IPS DF 6.9 (cell line): Measurements from ENCODE around the gene EIF4A3.
"Not testable (repeated sequence)": the region's sequence is repeated elsewhere in the genome, so short reads cannot be mapped to it uniquely, and the experiment has no call there.

Experiments used
- DNase-seq: peaks from one replicate; pipeline ENCODE4 v3.0.0-alpha.2; 2013; ENCODE audit warnings: low read depth, low spot score
- H3K27ac ChIP-seq: one replicate; pipeline ENCODE4 v1.5.1; 2013; ENCODE audit warnings: low read length, control low read depth
- H3K27me3 ChIP-seq: 2 replicates; pipeline ENCODE4 v1.6.1; 2013; ENCODE audit warnings: mild to moderate bottlenecking, low read length; ENCODE audit not compliant: control insufficient read depth, insufficient read depth
- H3K36me3 ChIP-seq: 2 replicates; pipeline ENCODE4 v1.6.1; 2013; ENCODE audit warnings: low read length; ENCODE audit not compliant: control insufficient read depth, insufficient read depth
- H3K4me1 ChIP-seq: 2 replicates; pipeline ENCODE4 v1.6.1; 2013; ENCODE audit warnings: low read length; ENCODE audit not compliant: control insufficient read depth, insufficient read depth
- H3K4me3 ChIP-seq: 2 replicates; pipeline ENCODE4 v1.5.1; 2013; ENCODE audit warnings: mild to moderate bottlenecking, low read length
- H3K9me3 ChIP-seq: 2 replicates; pipeline ENCODE4 v1.6.1; 2013; ENCODE audit warnings: low read length, inconsistent platforms; ENCODE audit not compliant: control insufficient read depth, insufficient read depth
- WGBS: extraction: QIAGEN DNeasy Blood & Tissue Kit; methylation state at CpG from one replicate; pipeline ENCODE4 v1.1.7; 2013; ENCODE audit warnings: mixed read lengths, missing lambda C conversion rate; ENCODE audit not compliant: insufficient read length, insufficient coverage; 5-methylcytosine and 5-hydroxymethylcytosine counted together

EIF4A3 gene

DNA sequence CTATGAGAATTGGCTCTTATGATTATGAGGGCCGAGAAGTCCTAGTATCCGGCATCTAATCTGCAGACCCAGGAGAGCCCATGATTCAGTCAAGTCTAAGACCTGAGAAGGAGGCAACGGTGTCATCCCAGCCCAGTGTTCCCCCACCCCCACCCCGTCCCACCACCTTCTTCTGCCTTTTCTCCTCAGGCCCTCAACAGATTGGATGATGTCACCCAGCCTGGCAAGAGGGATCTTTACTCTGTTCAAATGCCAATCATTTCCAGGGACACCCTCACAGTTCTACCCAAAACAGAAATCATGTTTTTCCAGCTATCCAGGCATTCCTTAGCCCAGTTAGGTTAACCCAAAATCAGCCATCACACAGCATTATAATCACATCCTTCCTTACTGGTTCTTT lies 55.6 kb downstream of the EIF4A3 start:
- Histone ChIP-seq H3K36me3 (no peaks in the 10 kb centered on the region), H3K27ac (no peak overlapping the region), H3K27me3 (no peaks in the 10 kb centered on the region), H3K9me3 (no peaks in the 10 kb centered on the region), H3K4me3 (no peak overlapping the region), H3K4me1 (no peaks in the 10 kb centered on the region; the same call in 1 of the 2 replicates)
- no peak for DNase-seq
- no CpG with 5 or more reads among the region's 4 CpGs for WGBS

- H3K27ac ChIP-seq, DNase-seq, H3K4me1 ChIP-seq, H3K4me3 ChIP-seq, H3K9me3 ChIP-seq, H3K36me3 ChIP-seq, H3K27me3 ChIP-seq: not testable (repeated sequence)
- WGBS, result no CpG with 5 or more reads among the region's 44 CpGs
These were observed 56.8 kb downstream of the EIF4A3 start for GRCh38 chr17:80090164-80090563.

DNA sequence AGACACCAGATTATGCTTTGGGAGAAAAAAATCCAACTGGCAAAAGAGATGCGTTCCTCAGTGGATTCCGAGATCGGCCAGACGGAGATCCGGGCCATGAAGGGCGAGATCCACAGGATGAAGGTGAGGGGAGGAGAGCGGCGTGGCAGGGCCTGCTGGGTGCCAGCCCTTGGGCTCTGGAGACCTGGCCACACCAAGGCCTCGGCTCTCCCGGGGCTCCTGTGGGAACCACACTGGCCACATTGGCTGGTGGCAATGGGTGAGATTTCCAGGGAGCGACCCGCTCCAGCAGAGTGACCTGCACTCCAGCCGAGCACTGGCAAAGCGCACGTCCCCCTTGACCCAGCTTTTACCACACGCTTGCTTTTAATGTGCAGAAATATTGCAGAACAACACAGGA lies 57.2 kb downstream of the EIF4A3 start:
- H3K9me3 ChIP-seq, result no peaks in the 10 kb centered on the region
- H3K4me3 ChIP-seq, result no peak overlapping the region
- WGBS, result no CpG with 5 or more reads among the region's 16 CpGs
- DNase-seq, result no peak
- H3K4me1 ChIP-seq, result no peaks in the 10 kb centered on the region
- H3K27me3 ChIP-seq, result no peaks in the 10 kb centered on the region
- H3K27ac ChIP-seq, result no peak overlapping the region
- no peaks in the 10 kb centered on the region for H3K36me3 ChIP-seq

DNA sequence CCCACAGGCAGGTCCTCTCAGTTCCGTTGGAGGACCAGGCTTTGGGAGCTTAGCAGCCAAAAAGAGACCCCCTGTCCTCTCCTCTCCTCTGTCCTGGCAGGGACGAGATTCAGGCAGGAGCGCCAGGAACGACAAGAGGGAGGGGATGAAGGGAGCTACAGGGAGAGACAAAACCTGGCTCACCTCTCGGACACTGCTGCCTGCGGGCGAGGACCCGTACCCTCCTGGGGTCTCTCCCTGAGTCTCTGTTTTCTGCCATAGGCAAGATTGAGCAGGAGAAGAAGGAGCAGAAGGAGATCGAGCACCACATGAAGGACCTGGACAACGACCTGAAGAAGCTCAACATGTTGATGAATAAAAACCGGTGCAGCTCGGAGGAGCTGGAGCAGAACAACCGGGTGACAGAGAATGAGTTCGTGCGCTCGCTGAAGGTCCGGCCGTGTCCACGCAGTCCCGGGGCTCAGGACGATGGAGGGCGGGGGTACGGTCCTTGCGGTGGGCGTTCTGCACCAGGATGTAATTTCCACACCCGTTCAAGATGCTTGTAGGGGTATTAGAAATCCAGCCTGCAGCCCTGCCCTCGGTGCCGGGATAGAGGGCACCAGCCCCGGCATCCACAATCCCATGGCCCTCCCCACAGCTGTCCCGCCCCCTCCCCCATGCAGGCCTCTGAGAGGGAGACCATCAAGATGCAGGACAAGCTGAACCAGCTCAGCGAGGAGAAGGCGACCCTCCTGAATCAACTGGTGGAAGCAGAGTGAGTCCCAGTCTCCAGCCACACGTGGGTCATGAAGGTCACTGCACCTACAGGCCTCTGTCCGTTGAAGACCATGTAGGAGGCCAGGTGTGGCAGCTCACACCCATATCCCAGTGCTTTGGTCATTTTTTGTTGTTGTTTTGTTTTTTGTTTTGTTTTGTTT lies 59.3 kb downstream of the EIF4A3 start:
- Histone ChIP-seq H3K27ac (no peak overlapping the region), H3K36me3 (no peaks in the 10 kb centered on the region), H3K4me3 (no peak overlapping the region), H3K9me3 (no peaks in the 10 kb centered on the region), H3K4me1 (0 out of 2 replicates have a peak, but pooled peaks cover 3% of the 10 kb centered on the region), H3K27me3 (no peaks in the 10 kb centered on the region)
- WGBS, result no CpG with 5 or more reads among the region's 34 CpGs
- no peak for DNase-seq

GRCh38 chr17:80086616-80087015 lies 60.3 kb downstream of the EIF4A3 start:
- DNase-seq, result no peak
- no peak overlapping the region for H3K27ac ChIP-seq
- WGBS, result no CpG with 5 or more reads among the region's 11 CpGs
- H3K36me3 ChIP-seq, result no peaks in the 10 kb centered on the region
- no peaks in the 10 kb centered on the region for H3K27me3 ChIP-seq
- no peak overlapping the region for H3K4me3 ChIP-seq
- 0 out of 2 replicates have a peak, but pooled peaks cover 3% of the 10 kb centered on the region for H3K4me1 ChIP-seq
- H3K9me3 ChIP-seq, result no peaks in the 10 kb centered on the region

GRCh38 chr17:80086081-80086480 lies 60.8 kb downstream of the EIF4A3 start:
- no CpG with 5 or more reads among the region's 17 CpGs for WGBS
- H3K27ac ChIP-seq, result no peak overlapping the region
- no peaks in the 10 kb centered on the region for H3K27me3 ChIP-seq
- no peaks in the 10 kb centered on the region for H3K9me3 ChIP-seq
- H3K4me1 ChIP-seq, result 0 out of 2 replicates have a peak, but pooled peaks cover 3% of the 10 kb centered on the region
- DNase-seq, result no peak
- H3K36me3 ChIP-seq, result no peaks in the 10 kb centered on the region
- no peak overlapping the region for H3K4me3 ChIP-seq

- H3K4me1 ChIP-seq, result 0 out of 2 replicates have a peak, but pooled peaks cover 3% of the 10 kb centered on the region
- H3K27me3 ChIP-seq, result no peaks in the 10 kb centered on the region
- no peak overlapping the region for H3K4me3 ChIP-seq
- H3K9me3 ChIP-seq, result no peaks in the 10 kb centered on the region
- no CpG with 5 or more reads among the region's 15 CpGs for WGBS
- no peaks in the 10 kb centered on the region for H3K36me3 ChIP-seq
- H3K27ac ChIP-seq, result no peak overlapping the region
- DNase-seq, result no peak
These were observed 62.2 kb downstream of the EIF4A3 start for GRCh38 chr17:80084773-80085172.
